Measurements from ENCODE around the gene ZNF484.
"Not testable (repeated sequence)": the region's sequence is repeated elsewhere in the genome, so short reads cannot be mapped to it uniquely, and the experiment has no call there.

Gene ZNF484

DNA sequence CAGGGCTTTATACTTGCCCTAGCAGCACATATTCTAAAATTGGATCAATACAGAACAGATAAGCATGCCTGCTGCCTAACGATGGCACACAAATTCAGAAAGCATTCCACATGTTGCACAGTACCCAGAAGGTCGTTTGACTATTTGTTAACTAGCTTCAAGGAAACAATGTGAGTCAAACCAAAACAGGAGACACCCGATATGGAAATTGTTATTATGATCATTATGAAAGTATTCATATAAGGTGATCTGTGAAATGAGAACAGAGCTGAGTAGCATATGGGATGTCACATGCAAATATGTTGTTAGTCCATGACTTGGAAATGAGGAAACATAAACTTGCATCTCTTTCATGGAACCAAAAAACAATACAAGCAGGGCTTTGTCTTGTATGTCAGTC is 56.9 kb downstream of the ZNF484 start:
- no peak for TF ChIP-seq CTCF (IDR thresholded peaks at IDR 0.05; ENCODE audit: low read depth, low read length, missing control alignments)
- in situ Hi-C loops (cut with HindIII; ENCODE audit: low sequenced_read_pairs) = no loop called here
- no peak for DNase-seq (ENCODE audit: low read depth)
- H3K4me3 ChIP-seq (ENCODE audit: low read depth, low read length) = no peak overlapping the region

DNA sequence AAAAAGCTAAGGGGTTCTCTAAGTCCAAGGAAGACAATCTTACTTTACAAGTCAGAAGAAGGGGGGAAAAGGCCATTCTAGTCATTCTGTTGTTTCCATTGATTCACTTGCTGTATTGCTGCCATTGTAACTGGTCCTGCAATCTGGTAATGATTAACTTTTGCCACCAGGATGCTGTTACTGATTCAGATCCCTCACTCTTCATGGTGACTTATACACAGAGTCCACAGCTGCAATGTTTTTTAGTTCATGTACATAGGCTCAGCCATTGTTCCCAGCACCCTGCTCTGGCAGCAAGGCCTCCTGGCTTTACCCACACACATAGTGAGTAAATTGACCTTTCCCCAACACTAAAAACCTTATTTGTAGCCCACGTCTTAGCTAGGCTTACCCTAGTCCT is 57.9 kb downstream of the ZNF484 start:
- H3K4me3 ChIP-seq (ENCODE audit: low read depth, low read length); in situ Hi-C loops (cut with HindIII; ENCODE audit: low sequenced_read_pairs): not testable (repeated sequence)

DNA sequence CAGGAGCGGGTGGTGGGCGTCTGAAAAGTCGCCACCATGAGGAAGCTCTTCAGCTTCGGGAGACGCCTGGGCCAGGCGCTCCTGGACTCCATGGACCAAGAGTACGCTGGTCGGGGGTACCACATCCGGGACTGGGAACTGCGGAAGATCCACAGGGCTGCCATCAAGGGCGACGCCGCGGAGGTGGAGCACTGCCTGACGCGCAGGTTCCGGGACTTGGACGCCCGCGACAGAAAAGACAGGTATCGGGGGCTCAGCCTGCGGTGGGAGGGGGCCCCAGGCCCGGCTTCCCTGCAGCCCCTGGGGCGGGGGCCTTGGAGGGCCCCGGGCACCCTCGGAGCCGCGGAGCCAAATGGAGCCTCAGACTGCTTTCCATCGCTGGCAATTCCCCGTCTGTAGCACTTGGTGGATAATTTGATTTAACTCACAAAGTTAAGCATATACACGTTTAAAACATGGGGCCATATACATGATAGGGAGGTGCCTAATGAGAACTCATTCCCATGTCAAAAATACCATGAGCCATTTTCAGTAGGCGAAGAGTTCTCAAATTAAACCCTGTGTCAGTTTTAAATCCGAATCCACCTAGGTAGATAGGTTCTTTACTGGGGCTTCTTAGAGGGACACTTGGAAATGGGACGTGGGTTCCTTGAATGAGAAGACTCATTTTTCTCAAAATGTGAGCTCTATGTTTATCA is 68.1 kb downstream of the ZNF484 start:
- H3K4me3 ChIP-seq (ENCODE audit: low read depth, low read length); in situ Hi-C loops (cut with HindIII; ENCODE audit: low sequenced_read_pairs); DNase-seq (ENCODE audit: low read depth): not testable (repeated sequence)

More for the DNA sequence above, 57.9 kb downstream of the ZNF484 start:
- not testable (repeated sequence) for DNase-seq (ENCODE audit: low read depth)

GRCh38 chr9:92808726-92809451 is 68.9 kb downstream of the ZNF484 start:
- in situ Hi-C loops (cut with HindIII; ENCODE audit: low sequenced_read_pairs) = no loop called here
- DNase-seq (ENCODE audit: low read depth) = peak; percentile 28
- peak; percentile 43 for TF ChIP-seq CTCF (IDR thresholded peaks at IDR 0.05; ENCODE audit: low read depth, low read length, missing control alignments)
- H3K4me3 ChIP-seq (ENCODE audit: low read depth, low read length) = no peak overlapping the region

DNA sequence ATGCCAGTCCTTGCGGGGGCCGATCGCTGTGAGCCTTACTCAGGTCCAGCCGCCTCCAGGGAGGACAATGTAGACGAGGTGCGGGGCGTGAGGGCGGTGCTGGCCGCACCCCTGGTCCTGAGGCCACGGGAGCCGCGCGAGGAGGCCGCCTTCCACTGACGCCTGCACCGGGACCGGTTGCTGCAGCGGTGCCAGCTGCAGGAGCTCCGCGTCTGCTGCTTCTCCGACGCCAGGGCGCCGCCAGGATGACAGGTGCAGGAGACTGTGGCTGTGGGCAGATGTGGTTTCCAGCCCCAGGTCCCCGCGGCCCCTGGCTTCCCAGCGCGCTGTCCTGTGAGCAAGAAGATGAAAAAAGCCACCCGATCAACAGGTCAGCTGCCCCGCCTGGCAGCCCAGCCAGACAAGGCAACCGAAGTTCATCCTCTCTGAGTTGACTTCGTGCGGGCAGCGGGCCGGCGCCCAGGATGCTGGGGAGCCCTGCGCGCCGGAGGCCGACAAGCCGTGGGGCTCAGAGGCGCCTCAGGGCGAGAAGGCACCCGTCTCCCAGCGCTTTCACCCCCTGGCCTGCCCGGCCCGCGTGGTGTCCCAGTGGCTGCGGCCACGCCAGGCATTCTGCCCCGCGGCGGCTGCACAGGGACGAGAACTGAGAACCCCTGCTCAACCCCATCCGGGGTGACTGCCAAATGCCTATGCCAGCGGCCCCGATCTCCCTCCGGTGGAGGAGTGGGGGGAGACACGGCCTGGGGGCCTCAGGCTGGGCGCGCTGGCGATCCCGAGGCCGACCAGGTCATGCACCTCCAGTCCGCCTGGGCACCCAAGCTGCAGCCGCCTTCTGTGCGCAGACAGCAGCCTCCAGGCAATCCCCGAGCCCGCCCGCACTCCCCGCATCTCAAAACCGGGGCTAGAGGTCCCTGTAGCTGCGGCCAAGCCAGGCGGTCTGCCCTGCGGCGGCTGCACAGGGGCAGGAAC is 69.8 kb downstream of the ZNF484 start:
- DNase-seq (ENCODE audit: low read depth) = no peak
- in situ Hi-C loops (cut with HindIII; ENCODE audit: low sequenced_read_pairs) = no loop called here
- TF ChIP-seq CTCF (IDR thresholded peaks at IDR 0.05; ENCODE audit: low read depth, low read length, missing control alignments) = no peak
- no peak overlapping the region for H3K4me3 ChIP-seq (ENCODE audit: low read depth, low read length)

GRCh38 chr9:92807031-92807756 is 70.6 kb downstream of the ZNF484 start:
- in situ Hi-C loops (cut with HindIII; ENCODE audit: low sequenced_read_pairs) = no loop called here
- H3K4me3 ChIP-seq (ENCODE audit: low read depth, low read length) = no peak overlapping the region
- no peak for TF ChIP-seq CTCF (IDR thresholded peaks at IDR 0.05; ENCODE audit: low read depth, low read length, missing control alignments)
- DNase-seq (ENCODE audit: low read depth) = no peak

DNA sequence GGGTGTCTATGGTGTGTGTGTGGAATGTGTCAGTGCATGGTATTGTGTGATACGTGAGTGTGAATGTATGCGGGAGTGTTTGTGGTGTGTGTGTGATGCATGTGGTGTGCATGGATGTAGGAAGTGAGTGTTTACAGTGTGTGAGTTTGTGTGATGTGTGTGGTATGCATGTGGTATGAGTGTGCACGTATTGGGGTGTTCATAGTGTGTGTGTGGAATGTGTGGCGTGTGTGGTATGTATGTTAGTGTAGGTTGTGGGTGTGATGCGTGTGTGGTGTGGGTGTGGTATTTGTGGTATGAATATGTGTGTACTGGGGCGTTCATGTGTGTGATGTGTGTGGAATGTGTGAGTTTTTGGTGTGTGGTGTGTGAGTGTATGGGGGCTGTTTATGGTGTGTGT is 73.1 kb downstream of the ZNF484 start:
- in situ Hi-C loops (cut with HindIII; ENCODE audit: low sequenced_read_pairs) = no loop called here
- TF ChIP-seq CTCF (IDR thresholded peaks at IDR 0.05; ENCODE audit: low read depth, low read length, missing control alignments) = no peak
- H3K4me3 ChIP-seq (ENCODE audit: low read depth, low read length) = no peak overlapping the region
- no peak for DNase-seq (ENCODE audit: low read depth)

Data from astrocyte of the cerebellum (primary cell).